Fibroblast of mammary gland (primary cell): ENCODE results near the gene CCDC87.
A peak's percentile ranks its signal among the peaks of the same experiment; 100 is the strongest.
"Not testable (repeated sequence)": the region's sequence is repeated elsewhere in the genome, so short reads cannot be mapped to it uniquely, and the experiment has no call there.

Experiments used
- DNase-seq: peaks from one replicate; pipeline ENCODE4 v3.0.0-alpha.2; 2010; ENCODE audit warnings: low read depth
- H3K4me3 ChIP-seq: 2 replicates; pipeline ENCODE4 v1.5.1; 2011; ENCODE audit warnings: low read depth, mild to moderate bottlenecking, low read length, moderate library complexity; ENCODE audit not compliant: control insufficient read depth
- CTCF ChIP-seq: conservative IDR thresholded peaks from 2 replicates; pipeline ENCODE4 v1.5.1; 2011; ENCODE audit warnings: low read depth, low read length, inconsistent platforms; ENCODE audit not compliant: control insufficient read depth, insufficient read depth

The CCDC87 gene

GRCh38 chr11:66592457-66593302 lies at the start of gene CCDC87, which contains the start of gene CCS:
TSS of gene CCDC87 (minus strand) at chr11:66593063. CDS start at chr11:66593015, 48 bp downstream.
TSS of gene CCS (plus strand) at chr11:66593185. CDS start at chr11:66593262, 77 bp downstream.
- peak; percentile 92 for DNase-seq
- H3K4me3 ChIP-seq = peak within 1 kb of the TSS; percentile 72
- TF ChIP-seq CTCF = peak; percentile 57

GRCh38 chr11:66641834-66642233 lies 49.0 kb upstream of the CCDC87 start:
- DNase-seq = no peak
- H3K4me3 ChIP-seq = no peak overlapping the region

GRCh38 chr11:66639814-66640340 lies 47.0 kb upstream of the CCDC87 start:
- not testable (repeated sequence) for DNase-seq
- H3K4me3 ChIP-seq = peak overlapping the region; percentile 85

More at GRCh38 chr11:66641834-66642233, 49.0 kb upstream of the CCDC87 start:
- no peak for TF ChIP-seq CTCF

GRCh38 chr11:66639066-66639813 lies 46.4 kb upstream of the CCDC87 start:
- peak; percentile 43 for DNase-seq
- peak; percentile 13 for TF ChIP-seq CTCF
- H3K4me3 ChIP-seq = peak overlapping the region; percentile 85

- peak within 1 kb of the TSS; percentile 85 for H3K4me3 ChIP-seq
- TF ChIP-seq CTCF = no peak
- peak; percentile 100 for DNase-seq
Observed at GRCh38 chr11:66638177-66639065, 45.6 kb upstream of the CCDC87 start, which contains the start of gene RBM4. TSS of gene RBM4 (plus strand) at chr11:66638703. CDS start at chr11:66639712, 1,009 bp downstream.

- peak overlapping the region; percentile 39 for H3K4me3 ChIP-seq
- no peak for TF ChIP-seq CTCF
- DNase-seq = no peak
Observed at GRCh38 chr11:66637557-66638176, 44.8 kb upstream of the CCDC87 start.
